ENCODE measurements around the gene LOXL1.

GRCh38 chr15:73932381-73933191 lies 6.3 kb downstream of the LOXL1 start:
- TF ChIP-seq CTCF (IDR thresholded peaks at IDR 0.05): no peak
- no peak for TF ChIP-seq EP300 (IDR thresholded peaks at IDR 0.05)

Data from sigmoid colon (tissue), 4 donors.